ENCODE results near the gene UBE2J2.
"Not testable (repeated sequence)": the region's sequence is repeated elsewhere in the genome, so short reads cannot be mapped to it uniquely, and the experiment has no call there.

UBE2J2 gene

GRCh38 chr1:1273512-1274298 is at the start of gene UBE2J2:
TSS of gene UBE2J2 (minus strand) at chr1:1273854. CDS start at chr1:1267992, 5,862 bp downstream.
- peak; percentile 88 for DNase-seq (ENCODE audit: low spot score)

GRCh38 chr1:1322952-1323351 is 49.3 kb upstream of the UBE2J2 start:
- DNase-seq (ENCODE audit: low spot score) = no peak

- DNase-seq (ENCODE audit: low spot score) = no peak
Observed at GRCh38 chr1:1322418-1322817, 48.8 kb upstream of the UBE2J2 start.

GRCh38 chr1:1321477-1321876 is 47.8 kb upstream of the UBE2J2 start:
- DNase-seq (ENCODE audit: low spot score) = no peak

GRCh38 chr1:1320666-1321448 is 47.2 kb upstream of the UBE2J2 start:
- no peak for DNase-seq (ENCODE audit: low spot score)

DNA sequence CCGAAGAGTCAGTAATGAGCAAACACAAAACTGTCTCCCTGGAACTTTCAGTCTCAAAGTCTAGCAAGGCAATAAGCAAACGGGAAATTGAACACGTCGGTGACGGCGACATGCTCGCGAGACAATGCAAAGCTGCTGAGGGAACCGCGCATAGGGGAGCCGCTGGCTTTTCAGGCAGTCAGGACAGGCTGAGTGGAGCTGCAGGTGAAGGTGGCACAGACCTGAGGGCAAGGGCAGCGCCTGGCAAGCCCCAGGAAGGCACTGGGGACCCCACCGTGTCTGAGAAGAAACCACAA is 45.9 kb upstream of the UBE2J2 start:
- DNase-seq (ENCODE audit: low spot score) = no peak

DNA sequence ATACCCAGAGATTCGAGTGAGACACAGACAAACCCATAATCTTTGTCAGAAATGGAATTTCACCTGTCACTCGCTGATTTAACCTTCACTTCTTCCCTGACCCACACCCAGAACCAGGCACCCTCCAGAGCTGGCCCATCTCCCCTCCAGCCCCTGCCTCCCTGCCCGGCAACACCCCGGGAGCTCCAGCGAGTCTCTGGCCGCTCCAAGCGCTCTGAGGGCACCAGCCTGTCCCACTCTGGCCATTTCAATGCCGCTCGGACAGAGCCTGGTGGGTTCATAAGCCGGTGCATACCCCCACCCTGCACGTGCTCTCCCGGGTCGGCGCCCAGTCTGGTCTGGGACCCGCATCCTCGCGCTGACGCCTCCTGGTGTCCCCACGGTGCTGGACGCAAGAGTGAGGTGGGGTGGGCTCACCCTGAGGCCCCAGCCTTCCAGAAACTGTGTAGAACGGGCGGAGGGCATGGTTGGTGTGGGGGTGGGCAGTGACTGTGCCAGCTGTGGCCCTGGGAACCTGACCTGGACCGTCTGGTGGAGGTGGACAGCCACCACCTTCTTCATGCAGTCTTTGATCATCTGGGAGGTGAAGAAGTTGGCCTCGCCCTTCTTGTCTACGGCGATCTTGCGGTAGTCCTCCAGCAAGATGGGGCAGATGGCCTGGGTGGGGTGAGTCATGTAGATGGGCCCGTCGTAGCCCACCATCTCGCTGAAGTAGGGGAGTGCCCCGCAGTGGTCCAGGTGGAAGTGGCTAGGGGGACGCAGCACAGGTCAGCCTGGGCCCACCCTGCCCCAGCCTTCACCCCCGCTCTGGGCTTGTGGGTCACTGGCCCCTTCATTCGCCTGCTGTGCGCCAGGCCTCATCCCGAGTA is 45.4 kb upstream of the UBE2J2 start:
- no peak for DNase-seq (ENCODE audit: low spot score)

GRCh38 chr1:1318131-1318652 is 44.5 kb upstream of the UBE2J2 start:
- DNase-seq (ENCODE audit: low spot score) = peak; percentile 70

- no peak for DNase-seq (ENCODE audit: low spot score)
Observed at GRCh38 chr1:1317420-1317819, 43.8 kb upstream of the UBE2J2 start.

DNA sequence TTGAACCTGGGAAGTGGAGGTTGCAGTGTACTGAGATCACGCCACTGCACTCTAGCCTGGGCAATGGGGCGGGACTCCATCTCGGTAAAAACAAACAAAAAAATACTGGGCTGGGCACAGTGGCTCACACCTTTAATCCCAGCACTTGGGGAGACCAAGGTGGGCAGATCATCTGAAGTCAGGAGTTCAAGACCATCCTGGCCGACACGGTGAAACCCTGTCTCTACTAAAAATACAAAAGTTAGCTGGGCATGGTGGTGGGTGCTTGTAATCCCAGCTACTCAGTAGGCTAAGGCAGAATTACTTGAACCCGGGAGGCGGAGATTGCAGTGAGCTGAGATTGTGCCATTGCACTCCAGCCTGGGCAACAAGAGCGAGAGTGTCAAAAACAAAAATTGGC is 42.5 kb upstream of the UBE2J2 start:
- DNase-seq (ENCODE audit: low spot score) = not testable (repeated sequence)

- DNase-seq (ENCODE audit: low spot score) = no peak
Observed at GRCh38 chr1:1315435-1315954, 41.8 kb upstream of the UBE2J2 start.

DNA sequence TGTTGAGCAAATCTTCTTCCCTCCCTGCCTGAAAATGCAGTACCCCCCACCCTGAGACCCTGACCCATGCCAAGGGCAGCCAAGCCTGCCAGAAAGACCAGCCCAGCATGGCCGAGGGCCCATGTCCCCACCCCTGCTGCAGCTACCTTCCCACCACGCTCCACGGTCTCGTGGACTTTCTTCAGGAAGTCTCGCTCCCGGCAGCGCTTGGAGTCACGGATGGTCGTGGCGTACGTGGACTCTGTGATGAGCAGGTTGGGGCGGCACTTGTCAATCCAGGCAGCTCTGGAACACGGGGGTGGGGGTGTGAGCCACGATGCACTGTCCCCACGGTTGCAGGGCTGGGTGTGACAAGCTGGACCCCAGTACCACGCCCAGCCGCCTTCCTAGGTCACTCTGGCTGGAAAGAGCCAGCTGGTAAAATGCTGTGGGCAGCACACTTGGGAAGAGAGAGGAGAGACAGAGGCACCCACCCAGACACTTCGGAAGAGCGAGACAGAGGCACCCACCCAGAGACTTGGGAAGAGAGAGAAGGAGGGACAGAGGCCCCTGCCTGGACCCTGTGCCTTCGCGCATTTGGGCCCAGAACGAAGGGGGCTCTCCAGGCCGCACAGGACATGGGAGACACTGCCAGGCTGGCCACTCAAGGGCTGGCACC is 41.2 kb upstream of the UBE2J2 start:
- DNase-seq (ENCODE audit: low spot score) = no peak

- DNase-seq (ENCODE audit: low spot score) = no peak
Observed at GRCh38 chr1:1314237-1314586, 40.6 kb upstream of the UBE2J2 start.

DNA sequence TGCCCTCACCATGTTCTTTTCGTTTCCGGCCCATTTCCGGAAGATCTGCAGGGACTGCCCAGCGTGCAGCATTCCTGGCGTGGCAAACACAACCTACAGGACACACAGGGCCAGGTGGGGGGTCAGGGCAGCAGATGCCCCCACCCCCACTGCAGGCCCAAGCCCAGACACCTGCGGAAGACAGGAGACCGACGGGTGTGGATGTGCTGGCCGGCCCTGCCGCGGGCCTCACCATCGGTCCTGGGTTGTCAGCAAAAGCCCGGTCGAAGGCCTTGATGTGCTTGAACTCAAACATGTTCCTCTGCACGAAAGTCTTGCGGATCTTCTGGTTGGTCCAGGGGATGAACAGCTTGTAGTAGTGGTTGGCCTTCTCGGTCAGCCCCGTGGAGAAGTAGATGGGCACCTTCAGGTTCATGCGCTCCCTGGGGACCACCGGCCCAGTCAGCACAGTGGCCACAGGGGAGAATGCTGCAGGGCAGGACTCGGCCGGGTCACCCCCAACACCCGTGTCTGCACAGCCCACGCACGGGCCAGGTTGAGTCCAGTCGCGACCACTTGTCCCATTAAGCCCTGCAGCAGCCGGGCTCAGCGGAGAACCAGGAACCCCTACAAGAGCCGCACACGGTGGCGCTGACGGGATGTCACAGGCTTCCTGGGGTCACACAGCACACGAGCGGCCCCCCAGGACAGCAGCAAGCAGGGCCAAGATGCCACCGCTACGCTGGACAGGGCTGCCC is 40.0 kb upstream of the UBE2J2 start:
- DNase-seq (ENCODE audit: low spot score) = no peak

DNA sequence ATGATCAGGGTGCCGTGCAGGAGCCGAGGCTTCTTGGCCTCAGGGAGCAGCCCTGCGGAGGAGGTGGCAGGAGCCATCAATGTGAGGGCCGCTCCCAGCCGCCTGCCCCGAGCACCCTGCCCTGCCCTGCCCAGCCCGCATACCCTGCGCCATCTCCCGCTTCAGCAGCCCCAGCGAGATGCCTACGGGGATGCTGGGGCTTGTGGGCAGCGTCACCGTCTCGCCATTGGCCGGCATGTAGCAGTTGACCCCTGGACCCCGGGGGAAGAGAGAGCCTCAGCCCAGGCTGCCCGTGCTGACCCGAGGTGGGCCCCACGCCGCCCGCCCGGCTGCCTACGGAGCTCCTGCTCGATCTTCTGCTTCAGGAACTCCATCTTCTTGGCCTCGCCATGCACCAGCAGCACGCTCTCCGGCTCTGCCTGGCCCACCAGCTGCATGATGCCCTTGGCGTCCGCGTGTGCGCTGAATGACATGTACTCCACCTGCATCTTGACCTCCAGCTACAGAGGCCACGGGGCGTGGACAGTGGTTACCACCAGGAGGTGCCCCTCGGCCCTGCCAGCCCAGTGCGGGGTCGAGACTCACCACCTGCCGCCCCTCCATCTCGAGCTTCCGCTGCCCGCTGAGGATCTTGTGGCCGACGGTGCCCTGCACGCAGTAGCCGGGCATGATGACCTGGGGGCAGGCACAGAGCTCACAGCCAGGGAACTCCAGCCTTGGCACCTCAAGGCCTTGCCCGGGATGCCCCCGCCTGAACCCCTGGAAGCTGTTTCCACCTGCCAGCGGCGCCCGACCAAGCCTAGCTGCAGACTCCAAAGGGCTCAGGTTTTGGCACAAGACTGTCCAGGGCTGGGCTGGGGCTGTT is 39.0 kb upstream of the UBE2J2 start:
- no peak for DNase-seq (ENCODE audit: low spot score)

- DNase-seq (ENCODE audit: low spot score) = no peak
Observed at GRCh38 chr1:1311107-1312104, 37.8 kb upstream of the UBE2J2 start.

DNA sequence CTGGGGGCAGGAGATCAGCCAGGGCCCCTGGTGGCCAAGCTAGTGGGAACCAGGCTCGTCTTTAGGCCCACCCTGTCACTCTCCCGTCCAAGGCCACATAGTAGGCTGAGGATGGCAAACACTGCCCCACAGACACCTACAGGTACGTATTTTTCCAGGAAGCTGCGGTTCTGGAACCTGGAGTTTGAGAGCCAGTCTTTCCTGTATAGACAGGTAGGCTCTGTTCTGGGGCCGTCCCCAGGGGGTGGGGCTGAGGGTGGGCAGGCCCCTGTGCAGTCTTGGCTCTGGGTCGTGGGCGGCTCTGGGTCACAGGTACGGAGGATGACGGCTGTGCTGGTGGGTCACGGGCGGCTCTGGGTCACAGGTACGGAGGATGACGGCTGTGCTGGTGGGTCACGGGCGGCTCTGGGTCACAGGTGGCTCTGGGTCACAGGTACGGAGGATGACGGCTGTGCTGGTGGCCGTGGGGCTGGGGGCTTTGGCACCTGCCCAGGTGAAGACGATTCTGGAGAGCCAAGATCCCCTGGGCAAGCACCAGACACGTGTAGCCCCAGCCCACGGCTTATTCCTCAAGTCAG is 36.9 kb upstream of the UBE2J2 start:
- no peak for DNase-seq (ENCODE audit: low spot score)

DNA sequence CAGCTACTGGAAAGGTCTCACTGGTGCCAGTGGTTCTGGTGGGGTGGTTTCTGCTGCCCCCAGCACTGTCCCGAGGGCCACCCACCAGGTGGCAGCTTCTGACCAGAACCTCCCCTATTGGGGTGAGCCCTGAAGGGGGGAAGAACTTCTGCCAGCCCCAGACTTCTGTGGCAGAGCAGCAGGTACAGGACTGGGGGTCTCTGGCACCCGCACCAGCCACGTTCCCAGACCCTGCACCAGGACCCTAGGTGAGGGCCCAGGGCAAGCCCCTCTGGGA is 36.4 kb upstream of the UBE2J2 start:
- no peak for DNase-seq (ENCODE audit: low spot score)
